ENCODE measurements around the gene CRMP1.

GRCh38 chr4:5894266-5894665 is 1.4 kb upstream of the CRMP1 start:
- TF ChIP-seq POLR2A (IDR thresholded peaks at IDR 0.05) (no peak), CTCF (IDR thresholded peaks at IDR 0.05) (no peak)
